HS-27A (cell line): ENCODE results near the gene APOBEC3H.

Source experiments
- DNase-seq: peaks from one replicate; pipeline ENCODE4 v3.0.0-alpha.2; 2012; ENCODE audit warnings: low read depth, missing footprints

The APOBEC3H gene

DNA sequence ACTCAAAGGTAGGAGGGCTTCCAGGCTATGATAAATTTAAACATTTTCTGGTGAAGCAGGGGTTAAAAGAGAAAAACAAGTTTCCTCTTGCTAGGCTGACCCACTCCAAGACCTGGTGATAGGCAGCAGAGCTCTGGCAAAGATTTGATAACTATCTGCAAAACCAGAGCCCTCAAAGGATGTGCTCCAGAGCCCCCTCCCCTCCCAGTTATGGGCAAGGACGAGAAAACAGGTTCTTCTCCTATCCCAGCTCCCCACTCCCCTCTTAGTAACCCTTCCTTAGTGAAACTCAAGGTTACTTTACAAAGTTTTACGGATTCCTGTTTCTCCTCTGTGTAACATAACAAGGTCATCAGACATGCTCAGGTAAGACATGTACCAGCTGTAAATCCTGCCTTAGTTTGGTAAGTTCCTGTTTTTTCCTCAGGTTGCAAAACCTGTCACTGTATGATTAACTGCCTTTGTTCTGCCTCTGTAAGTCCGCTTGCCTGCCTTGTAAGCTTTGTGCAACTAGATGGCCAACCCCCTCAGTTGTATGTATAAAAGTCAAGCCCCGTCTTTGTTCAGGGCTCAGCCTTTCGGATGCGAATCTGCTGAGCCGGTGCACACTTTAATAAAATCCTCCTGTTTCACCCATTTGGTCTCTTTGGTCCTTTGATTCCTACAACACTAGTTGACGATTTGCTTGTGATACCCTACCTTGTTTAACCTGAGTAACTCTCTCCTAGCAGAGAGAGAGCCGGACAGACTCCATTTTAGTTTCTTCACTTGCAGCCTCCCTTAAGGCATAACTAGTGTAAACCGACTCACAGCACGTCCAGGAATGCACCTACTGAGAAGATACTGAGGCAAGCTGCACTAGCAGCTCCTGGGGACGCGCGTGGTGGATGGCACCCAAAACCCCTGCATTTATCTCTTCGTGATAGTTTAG lies 13.9 kb downstream of the APOBEC3H start:
- no peak for DNase-seq

DNA sequence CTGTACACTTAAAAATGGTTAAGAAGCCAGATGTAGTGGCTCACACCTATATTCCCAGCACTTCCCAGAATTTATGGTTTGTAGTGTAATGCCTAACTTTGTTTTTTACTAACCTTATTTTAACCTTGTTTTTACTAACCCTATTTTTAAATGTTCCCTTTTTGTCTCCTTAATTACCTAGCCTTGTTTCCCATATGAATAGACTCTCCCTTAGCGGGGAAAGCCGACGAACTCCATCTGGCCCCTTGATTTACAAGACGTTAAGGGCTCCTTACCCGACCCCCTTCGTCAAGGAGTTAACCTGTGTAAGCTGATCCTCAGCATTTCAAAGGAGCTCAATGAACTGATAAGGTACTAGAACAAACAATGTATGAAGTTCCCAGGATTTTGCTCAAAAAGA lies 17.1 kb downstream of the APOBEC3H start:
- DNase-seq = no peak

DNA sequence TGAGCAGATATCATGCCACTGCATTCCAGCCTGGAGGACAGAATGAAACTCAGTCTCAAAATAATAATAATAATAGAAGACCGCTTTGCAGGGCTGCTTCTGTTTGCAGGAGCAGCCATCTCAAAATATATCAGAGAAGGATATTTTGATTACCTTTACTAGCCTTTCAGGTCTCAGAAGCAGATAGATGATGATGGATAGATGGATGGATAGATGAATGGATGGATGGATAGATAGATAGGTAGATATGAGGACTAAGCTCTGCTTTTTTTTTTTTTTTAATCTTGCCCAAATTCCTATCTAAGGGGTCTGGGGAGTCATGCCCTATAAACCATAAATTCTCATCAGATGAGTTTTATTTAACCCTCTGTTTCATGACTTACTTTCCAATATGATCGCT lies 18.5 kb downstream of the APOBEC3H start:
- no peak for DNase-seq

DNA sequence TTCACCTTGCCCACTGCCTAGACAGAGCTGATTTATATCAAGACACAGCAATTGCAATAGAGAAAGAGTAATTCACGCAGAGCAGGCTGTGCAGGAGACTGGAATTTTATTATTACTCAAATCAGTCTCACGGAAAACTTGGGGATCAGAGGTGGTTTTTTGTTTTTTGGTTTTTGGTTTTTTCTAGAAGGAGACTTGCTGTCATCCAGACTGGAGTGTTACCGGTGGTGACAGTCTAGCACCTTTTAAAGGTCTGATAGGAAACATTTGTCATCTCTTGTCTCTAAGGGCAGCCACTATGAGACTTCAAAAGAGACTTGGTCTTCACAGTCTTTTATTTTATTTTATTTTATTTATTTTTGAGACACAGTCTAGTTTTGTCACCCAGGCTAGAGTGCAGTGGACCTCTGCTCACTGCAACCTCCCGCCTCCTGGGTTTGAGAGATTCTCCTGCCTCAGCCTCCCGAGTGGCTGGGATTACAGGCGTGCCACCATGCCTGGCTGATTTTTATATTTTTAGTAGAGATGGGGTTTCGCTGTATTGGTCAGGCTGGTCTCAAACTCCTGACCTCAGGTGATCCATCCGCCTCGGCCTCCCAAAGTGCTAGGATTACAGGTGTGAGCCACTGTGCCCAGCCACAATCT lies 19.1 kb downstream of the APOBEC3H start:
- no peak for DNase-seq

DNA sequence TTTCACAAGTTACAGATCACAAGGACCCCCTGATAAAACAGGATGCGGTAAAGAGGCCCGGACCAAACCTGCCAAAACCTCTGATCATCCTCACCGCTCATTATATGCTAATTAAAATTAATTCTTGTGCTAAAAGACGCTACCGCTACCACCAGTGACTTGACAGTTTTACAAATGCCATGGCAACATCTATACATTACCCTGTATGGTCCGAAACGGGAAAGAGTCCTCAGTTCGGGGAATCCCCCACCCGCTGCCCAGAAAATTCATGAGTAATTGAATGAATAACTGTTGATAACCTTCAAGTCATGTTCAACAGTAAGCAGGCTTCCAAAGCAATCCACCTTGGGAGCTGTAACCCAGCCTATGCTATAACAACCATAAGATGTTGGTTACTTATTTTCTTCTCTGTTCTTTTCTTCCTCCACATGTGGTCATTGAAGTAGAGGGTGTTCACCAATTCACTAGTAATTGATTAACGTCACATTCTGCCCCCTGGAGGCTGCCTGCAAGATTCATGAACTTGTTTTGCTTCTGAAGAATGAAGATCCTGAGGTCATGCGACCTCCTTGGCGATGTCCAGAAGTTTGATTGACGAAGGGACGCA lies 20.6 kb downstream of the APOBEC3H start:
- DNase-seq = no peak

DNA sequence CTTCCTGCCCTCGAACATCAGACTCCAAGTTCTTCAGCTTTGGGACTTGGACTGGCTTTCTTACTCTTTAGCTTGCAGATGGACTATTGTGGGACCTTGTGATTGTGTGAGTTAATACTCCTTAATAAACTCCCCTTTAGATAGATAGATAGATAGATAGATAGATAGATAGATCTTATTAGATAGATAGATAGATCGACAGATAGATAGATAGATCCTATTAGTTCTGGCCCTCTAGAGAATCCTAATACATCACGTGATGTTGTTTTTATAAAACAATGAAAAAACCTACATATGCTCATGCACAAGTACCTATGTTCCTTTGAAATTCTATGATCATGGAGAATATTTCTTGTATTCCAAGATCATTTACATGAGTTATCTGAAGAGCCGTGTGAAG lies 23.9 kb downstream of the APOBEC3H start:
- DNase-seq = no peak

DNA sequence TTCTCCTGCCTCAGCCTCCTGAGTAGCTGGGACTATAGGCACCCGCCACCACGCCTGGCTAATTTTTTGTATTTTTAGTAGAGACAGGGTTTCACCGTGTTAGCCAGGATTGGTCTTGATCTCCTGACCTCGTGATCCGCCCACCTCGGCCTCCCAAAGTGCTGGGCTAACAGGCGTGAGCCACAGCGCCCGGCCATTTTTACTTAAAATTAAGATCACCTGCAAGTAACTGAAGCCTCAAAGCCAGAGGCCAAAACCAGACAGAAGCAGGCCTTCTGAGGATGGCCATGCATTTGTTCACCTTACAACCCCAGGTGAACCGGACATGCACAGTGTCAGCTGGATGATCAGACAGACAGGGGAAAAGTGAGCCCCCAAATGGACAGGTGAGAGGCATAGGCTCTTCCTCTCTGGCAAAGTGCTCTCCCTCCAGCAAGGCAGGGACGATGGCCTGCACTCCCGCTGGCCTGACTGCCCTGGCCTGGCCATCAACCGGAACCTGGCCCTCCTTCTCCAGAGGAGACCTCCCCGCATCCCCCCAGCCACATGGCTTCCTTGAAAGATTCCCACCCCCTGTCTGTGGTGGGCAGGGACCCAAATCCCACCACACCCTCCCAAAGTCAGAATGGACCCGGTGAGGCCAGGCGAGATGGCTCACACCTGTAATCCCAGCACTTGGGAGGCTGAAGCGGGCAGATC lies 25.9 kb downstream of the APOBEC3H start:
- no peak for DNase-seq

DNA sequence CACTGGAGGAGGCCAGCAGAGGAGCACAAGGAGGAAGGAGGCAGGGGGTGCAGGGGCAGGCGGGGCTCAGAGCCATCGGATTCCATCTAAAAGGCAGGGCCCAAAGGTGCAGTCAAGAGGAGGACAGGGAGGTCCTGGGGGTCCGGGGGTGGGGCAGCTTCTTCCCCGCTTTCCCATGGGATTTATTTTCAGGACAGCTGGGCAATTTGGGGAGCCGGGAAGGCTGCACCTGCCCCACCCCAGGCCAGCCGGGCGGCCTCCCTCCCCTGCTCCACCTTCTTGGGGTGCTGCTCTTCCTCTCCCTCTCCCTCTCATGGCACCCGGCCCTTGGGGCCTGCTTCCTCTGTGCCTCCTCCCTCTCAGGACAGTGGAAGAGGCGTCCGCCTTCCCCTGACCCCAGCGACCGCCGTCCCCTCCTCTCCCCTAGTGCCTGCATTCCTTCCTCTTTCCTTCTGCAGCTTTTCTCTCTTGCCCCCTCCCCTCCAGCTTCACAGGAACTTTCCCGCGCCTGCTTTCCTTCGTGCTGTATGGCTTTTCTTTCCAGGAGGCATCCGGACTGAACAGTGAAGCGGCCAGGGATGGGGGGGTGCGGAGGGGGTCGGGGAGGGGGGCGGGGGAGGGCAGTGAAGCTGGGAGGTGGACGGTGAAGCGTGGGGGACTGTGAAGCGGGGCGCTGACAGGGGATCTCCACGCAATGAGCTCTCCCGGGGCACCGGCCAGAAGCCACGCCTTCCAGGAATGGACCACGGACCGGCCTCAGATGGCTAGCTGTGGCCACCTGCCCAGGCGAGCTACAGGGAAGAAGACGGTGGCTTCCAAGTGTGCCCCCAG lies 26.9 kb downstream of the APOBEC3H start:
- no peak for DNase-seq

DNA sequence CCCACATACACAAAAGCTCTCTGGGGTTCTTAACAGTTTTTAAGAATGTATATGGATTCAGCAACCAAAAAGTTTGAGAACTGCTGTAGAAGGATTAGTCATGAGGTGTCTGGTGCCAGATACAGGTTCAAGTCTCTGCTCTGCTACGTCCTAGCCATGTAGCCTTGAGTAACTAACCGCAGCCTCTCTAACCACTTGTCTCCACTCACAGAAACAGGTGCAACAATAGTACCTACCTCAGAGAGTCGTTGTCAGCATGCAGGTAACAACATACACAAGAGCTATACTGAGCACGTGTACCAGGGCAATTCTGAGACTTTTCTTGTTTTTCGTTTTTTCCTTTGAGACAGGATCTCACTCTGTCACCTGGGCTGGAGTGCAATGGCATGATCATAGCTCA lies 28.6 kb downstream of the APOBEC3H start:
- DNase-seq = no peak

DNA sequence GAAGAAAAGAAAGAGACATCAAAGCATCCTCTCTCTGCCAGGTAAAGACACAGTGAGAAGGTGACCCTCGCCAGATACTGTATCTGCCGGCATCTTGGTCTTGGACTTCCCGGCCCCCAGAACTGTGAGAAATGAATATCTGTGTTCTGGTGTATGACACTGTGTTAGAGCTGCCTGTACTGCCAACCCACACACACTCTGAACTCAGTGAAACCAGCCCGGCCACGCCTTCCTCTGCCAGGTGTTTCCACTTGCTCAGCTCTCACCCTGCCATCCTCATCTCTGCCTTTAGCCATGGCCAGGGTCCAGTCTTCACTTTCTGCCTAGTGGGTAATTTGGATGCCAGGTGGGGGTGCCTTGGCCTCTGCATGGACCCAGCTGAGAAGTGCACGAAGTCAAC lies 31.5 kb downstream of the APOBEC3H start:
- DNase-seq = no peak

DNA sequence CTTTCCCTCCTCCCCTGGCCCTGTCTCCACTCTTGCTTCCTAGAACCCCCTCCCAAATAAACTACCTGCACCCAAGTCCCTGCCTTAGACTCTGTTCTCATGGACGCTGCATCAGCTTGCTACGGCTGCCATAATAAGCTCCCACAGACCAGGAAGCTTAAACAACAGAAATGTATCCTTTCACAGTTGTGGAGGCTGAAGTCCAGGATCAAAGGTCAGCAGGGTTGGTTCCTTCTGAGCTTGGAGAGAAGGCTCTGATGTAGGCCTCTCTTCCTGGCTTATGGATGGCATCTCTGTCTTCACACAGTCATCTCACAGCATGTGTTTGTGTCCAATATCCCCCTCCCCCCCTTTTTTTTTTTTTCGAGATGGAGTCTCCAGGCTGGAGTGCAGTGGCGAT lies 32.0 kb downstream of the APOBEC3H start:
- no peak for DNase-seq

DNA sequence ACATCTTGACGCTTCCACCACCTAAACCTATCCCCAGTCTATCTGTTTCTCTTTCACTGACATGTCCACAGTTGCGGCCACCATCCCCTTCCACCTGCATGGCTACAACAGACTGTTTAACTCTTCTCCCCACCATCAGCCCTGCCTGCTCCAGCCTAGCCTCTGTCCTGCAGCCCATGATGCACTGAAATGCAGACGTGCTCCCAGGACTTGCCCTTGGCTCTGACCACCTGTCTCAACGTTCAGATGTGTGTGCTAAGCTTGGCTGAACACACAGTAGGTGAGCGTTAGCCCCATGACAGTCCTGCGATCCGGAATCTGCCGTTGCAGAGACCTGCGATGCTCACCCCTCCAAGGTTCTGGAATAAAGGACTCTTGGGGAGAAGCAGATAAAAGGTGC lies 32.7 kb downstream of the APOBEC3H start:
- no peak for DNase-seq

DNA sequence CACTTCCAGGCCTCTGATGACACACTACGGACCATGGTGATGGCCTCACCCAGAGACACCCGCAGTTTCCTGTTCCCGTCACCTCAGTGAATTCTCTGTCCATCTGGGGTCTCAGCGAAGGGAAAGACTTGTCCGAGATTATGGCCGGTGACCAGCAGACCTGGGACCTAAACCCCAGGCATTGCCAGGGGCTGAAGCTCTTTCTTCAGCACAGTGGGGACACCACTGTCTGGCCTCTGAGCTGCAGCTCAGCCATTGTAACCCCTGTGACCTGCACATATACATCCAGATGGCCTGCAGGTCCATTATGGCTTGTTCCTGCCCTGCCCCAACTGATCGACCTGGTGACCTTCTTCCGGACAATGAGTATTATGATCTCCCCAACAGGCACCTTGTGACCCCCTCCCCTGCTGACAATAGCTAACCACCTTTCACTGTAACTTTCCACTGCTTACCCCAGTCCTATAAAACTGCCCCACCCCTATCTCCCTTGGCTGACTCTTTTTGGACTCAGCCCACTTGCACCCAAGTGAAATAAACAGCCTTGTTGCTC lies 33.2 kb downstream of the APOBEC3H start:
- no peak for DNase-seq

DNA sequence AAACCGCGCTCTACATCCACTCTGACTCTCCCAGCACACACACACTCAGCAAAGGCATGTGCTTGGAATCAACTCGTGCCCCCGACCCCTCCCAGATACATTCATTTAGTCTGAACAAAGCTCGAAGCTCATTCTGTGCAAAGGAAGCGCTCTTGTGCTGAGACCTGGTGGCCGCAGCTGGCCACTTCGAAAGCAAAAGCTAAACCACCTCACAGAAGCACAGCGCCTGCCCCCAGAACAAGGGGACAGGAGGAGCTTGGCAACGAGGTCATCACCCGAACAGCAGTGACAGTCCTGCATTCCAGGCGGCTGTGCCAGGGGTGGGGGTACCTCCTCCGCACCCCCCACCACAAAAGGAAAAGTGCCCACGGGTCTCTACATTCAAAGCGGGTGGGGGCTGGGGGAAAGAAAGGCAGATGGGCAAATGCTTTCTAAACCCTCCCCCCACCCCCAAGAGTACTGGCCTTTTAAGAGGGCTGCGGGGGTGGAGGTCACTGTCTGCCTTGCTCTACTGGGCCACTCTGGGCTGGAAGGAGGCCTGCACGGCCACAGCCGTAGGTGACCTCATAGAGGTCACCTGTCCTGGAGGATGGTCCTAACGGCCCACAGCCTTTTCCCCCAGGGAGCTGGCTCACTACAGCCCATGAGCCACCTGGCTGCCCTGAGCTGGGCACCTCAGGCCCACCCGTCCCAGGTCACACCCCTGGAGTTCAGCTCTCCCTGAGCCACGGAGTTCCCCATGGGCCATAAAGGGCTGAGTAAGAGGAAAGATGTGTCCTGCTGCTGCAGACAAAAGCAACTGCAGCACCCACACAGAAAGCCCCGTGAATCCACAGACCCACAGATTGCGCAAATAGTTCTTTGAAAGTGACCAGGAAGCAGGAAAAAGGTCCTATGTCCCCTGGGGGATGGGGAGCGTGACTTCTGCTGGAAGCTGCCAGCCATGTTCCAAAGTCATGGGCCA lies 34.1 kb downstream of the APOBEC3H start:
- DNase-seq = no peak

DNA sequence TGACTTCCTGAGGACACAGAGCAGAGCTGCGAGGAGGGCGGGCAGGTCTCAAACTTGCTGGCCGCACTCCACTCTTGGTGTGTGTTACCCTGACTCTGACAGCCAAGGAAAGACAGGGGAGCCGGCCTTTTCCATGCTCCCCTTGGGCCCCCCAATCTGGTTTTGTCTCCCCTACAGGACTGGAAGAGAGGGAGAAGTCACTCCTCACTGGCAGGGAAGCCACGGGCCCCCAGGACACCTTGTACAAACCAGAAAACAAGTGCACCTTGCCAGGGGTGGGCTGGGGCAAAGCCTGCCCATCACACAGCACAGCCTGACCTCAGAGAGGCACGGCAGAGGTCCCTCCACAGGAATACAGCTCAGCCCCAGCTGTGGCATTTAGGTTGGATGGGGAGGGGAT lies 35.2 kb downstream of the APOBEC3H start:
- DNase-seq = no peak

DNA sequence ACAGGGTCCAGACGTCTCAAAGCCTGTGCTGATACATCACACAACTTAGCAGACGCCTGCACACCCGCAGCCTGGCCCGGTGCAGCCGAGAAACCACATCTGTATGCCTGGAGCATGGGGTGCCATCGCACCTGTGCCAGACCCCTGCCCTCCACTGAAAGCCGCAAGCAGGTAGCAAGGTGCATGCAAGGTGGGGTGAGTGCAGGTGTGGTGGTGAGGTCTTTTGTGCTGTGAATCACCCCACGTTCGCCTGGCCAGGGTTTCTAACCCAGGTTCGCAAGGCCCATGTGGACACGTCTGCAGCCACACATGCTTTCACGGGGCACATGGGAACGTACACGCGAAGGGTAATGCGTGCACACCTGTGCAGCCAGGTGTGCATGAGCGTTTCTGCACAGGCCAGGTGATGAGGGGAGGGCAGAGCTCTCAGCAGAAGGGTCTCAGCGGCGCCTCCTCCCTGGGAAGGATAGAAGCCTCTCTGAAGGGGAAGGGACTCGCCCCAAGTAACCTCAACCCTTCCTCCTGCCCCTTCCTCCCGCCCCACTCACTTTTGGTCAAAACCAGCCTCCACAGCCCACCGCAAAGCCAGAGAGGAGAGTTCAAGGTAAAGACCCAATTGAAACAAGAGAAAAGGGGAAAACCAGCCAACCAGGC lies 36.0 kb downstream of the APOBEC3H start:
- DNase-seq = no peak

DNA sequence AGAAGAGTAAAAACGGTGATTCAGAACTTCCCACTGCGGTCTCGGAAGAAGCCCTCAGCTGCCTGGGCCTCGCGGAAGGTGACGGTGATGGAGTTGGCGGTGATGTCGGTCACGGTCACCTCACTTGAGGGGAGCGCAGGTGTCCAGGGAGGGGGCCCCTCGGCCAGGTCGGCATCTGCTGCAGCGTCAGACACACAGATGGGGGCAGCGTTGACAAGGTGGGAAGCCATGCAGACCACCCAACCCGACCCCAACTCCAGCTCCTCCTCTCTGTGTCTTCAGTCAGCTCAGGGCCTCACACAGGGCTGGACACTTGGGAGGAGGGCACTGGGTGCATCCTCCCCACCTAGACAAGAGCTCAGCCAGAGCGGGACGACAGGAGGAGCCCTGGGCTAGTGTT lies 36.8 kb downstream of the APOBEC3H start:
- DNase-seq = no peak

DNA sequence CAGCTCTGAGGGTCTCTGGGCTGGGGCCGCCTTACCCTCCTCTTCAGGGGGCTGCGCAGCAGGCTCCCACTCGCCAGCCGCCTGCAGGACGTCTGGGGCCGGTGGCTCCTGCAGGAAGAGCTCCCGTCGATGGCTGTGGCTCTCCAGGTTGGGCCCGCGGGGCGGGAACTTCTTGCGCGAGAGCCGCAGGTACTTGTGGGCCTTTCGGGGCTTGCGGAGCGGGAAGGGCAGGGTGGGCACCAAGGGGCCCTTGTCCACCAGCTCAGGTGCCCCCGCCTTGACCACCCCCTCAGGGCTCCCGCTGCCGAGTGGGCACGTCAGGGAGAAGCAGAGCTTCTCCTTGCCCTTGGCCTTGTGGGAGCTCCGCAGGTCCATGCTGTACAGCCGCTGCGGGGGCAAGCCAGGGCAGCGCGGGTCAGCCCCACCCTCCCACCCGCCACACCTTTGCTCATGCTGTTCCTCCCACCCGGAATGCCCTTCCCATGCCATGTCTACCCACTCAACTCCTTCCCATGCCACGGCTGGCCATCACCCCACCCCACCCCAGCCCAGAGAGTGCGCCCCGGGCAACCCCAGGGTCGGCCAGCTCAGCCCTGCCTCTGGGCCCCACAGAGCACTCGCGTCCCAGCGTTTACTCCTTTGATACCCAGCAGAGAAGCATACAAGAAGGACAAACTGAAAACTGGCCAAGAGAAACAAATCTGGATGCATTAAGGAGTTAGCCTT lies 37.5 kb downstream of the APOBEC3H start:
- DNase-seq = no peak
